ENCODE measurements around the gene MCOLN1. TPM values are rescaled to one million over a fixed set of nuclear protein-coding genes. Genes with fewer than 3 reads are reported as not detected.

The MCOLN1 gene
- total RNA-seq, 2 donors from 2014 or later: 17.8 to 26.5 TPM

DNA sequence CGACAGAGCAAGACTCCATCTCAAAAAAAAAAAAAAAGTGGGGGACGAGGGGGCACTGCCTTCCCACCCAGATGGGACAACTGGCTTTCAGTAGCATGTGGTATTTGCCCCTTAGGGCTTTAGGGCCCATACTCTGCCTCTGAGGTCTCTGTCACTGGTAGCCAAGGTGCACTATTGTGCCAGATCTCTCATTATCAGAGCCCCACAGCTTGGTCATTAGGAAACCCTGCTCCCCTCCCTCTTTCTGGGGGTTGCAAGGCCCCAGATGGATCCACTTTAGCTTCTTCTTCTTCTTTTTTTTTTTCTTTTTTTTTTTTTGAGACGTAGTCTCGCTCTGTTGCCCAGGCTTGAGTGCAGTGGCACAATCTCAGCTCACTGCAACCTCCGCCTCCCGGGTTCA lies 17.7 kb upstream of the MCOLN1 start:
- DNase-seq: no peak

DNA sequence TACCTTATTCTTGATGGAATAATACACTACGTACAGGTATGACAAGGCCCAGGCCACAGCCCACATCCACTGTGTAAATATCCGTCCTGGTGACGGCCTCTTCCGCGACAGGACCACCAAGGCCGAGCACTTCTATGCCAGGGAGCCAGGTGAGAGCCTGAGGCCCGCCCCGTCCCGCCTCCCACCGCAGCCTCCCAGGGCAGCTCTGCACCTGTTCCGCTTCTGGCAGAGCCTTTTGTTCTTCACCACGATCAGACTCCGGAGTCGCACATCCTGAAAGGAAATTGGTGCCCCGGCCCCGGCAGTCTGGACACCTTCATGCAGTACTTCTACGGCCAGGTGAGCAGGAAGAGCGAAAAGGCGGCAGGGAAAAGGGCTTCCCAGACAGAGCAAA lies 17.1 kb upstream of the MCOLN1 start:
- intact Hi-C loops (cut with DNase I): no loop called here
- TF ChIP-seq, protein P1, sequence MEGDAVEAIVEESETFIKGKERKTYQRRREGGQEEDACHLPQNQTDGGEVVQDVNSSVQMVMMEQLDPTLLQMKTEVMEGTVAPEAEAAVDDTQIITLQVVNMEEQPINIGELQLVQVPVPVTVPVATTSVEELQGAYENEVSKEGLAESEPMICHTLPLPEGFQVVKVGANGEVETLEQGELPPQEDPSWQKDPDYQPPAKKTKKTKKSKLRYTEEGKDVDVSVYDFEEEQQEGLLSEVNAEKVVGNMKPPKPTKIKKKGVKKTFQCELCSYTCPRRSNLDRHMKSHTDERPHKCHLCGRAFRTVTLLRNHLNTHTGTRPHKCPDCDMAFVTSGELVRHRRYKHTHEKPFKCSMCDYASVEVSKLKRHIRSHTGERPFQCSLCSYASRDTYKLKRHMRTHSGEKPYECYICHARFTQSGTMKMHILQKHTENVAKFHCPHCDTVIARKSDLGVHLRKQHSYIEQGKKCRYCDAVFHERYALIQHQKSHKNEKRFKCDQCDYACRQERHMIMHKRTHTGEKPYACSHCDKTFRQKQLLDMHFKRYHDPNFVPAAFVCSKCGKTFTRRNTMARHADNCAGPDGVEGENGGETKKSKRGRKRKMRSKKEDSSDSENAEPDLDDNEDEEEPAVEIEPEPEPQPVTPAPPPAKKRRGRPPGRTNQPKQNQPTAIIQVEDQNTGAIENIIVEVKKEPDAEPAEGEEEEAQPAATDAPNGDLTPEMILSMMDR (IDR thresholded peaks at IDR 0.05): no peak
- Histone ChIP-seq H3K27ac (peak overlapping the region; percentile 50), H3K4me3 (peak overlapping the region; percentile 34), H3K4me1 (peaks cover 6% of the 10 kb centered on the region), H3K9ac (ENCODE audit: low read depth in 2 of 2, low read length in 2 of 2) (peak overlapping the region; percentile 39 to 66), H3K9me3 (no peaks in the 10 kb centered on the region), H3K36me3 (no peaks in the 10 kb centered on the region), H3K27me3 (peaks cover 16% of the 10 kb centered on the region)
- peak; percentile 50 for DNase-seq

More for the DNA sequence above, 17.7 kb upstream of the MCOLN1 start:
- intact Hi-C loops (cut with DNase I): no loop called here
- TF ChIP-seq, protein P1 (IDR thresholded peaks at IDR 0.05): no peak
- H3K36me3 ChIP-seq: no peaks in the 10 kb centered on the region
- no peak overlapping the region for H3K9ac ChIP-seq (ENCODE audit: low read depth in 2 of 2, low read length in 2 of 2)
- peaks cover 6% of the 10 kb centered on the region for H3K4me1 ChIP-seq
- no peak overlapping the region for H3K4me3 ChIP-seq
- H3K9me3 ChIP-seq: no peaks in the 10 kb centered on the region
- peaks cover 16% of the 10 kb centered on the region for H3K27me3 ChIP-seq
- no peak overlapping the region for H3K27ac ChIP-seq

DNA sequence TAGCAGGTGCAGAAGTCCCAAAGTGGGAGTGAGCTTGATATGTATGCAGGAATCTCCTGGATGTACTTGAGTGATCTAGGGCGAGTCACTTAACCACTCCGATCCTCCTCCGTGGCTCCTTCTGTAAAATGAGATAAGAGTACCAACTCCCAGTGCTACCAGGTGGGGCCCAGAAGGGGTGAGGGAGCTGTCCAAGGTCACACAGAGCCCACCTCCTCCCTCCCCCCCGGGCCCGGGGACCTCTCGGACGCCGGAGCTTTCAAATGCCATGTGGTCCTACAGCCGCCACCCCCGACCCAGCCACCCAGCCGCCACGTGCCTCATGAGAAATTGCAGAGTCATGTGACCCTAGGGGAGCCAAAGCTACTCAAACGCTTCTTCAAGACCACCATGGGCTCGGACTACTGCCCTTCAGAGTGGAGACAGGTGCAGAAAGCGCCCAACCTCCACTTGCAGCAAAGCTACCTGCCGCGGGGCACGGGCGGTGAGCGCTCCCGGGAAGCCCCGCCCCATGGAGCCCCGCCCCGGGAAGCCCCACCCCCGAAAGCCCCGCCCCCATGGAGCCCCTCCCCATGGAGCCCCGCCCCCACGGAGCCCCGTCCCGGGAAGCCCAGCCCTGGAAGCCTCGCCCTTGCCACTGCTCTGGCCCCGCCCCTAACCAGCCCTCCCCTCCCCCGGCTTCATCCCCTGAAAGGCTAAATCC lies 16.6 kb upstream of the MCOLN1 start:
- peak overlapping the region; percentile 50 for H3K27ac ChIP-seq
- peak overlapping the region; percentile 34 for H3K4me3 ChIP-seq
- DNase-seq: no peak
- H3K9me3 ChIP-seq: no peaks in the 10 kb centered on the region
- H3K4me1 ChIP-seq: peaks cover 6% of the 10 kb centered on the region
- no peaks in the 10 kb centered on the region for H3K36me3 ChIP-seq
- H3K9ac ChIP-seq (ENCODE audit: low read depth in 2 of 2, low read length in 2 of 2): peak overlapping the region in 1 of 2 donors; percentile 66
- peaks cover 13% of the 10 kb centered on the region for H3K27me3 ChIP-seq
- TF ChIP-seq, protein P1 (IDR thresholded peaks at IDR 0.05): no peak
- intact Hi-C loops (cut with DNase I): no loop called here

DNA sequence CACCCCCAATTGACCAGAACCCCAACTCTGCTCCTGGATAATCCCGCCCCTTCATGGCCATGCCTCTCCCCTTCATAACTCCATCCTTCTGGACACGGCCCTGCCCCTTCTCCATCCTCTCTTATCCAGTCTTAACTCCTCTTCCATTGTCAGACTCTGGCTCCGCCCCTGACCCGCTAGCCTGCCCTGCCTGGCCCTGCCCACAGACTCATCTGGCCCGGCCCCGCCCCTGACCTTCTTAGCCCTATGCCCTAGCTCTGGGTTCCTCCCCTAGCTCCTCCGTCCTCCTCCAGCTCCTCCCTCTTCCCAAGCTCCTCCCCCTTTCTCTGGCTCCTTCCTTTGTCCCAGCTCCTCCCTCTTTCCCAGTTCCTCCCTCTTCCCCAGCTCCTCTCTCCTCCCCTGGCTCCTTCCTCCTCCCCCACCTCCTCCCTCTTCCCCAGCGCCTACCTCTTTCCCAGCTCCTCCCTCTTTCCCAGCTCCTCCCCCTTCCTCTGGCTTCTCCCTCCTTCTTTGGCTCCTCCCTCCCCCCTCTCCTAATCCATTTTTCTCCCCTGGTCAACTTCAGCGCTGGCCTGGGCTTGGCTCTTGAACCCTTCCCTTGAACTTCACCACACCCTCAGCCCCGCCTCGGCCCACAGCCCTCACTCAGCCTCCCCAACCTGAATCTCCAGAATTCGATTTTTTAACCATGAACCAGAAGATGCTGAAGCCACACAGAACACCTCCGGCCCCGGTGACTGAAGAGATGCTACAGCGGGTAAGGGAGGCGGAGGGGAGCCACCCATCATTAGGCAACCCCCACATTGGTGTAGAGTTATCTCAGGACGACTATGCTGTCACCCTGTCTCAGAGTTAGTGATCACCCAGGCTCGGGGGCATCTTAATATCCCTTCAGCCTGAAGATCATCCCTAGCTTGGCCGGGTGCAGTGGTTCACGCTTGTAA lies 15.8 kb upstream of the MCOLN1 start:
- Histone ChIP-seq H3K9me3 (no peaks in the 10 kb centered on the region), H3K9ac (ENCODE audit: low read depth in 2 of 2, low read length in 2 of 2) (no peak overlapping the region), H3K36me3 (no peaks in the 10 kb centered on the region), H3K27me3 (peaks cover 5% of the 10 kb centered on the region), H3K27ac (no peak overlapping the region), H3K4me3 (no peak overlapping the region), H3K4me1 (peaks cover 6% of the 10 kb centered on the region)
- TF ChIP-seq, protein P1 (IDR thresholded peaks at IDR 0.05): no peak
- intact Hi-C loops (cut with DNase I): no loop called here
- peak; percentile 96 for DNase-seq

DNA sequence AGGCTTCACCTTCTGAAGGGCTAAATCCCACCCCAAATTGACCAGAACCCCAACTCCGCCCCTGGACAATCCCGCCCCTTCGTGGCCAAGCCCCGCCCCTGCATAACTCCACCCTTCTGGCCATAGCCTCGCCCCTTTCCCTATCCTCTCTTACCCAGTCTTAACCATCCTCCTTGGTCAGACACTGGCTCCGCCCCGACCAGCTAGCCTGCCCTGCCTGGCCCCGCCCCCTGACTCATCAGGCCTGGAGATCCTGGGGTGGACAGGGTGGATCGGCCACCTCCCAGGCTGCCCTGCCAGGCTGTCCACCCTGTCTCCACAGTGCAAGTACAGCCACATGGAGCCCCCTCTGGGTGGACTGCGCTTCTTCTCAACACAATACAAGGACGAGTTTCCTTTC lies 14.5 kb upstream of the MCOLN1 start:
- intact Hi-C loops (cut with DNase I): no loop called here
- Histone ChIP-seq H3K27me3 (no peaks in the 10 kb centered on the region), H3K9ac (ENCODE audit: low read depth in 2 of 2, low read length in 2 of 2) (no peak overlapping the region), H3K4me1 (peaks cover 6% of the 10 kb centered on the region), H3K9me3 (no peaks in the 10 kb centered on the region), H3K4me3 (no peak overlapping the region), H3K36me3 (no peaks in the 10 kb centered on the region), H3K27ac (no peak overlapping the region)
- peak; percentile 87 for DNase-seq
- TF ChIP-seq, protein P1 (IDR thresholded peaks at IDR 0.05): no peak
